ENCODE measurements around the gene MTX2.

The MTX2 gene

GRCh38 chr2:176378323-176378722 is 109.1 kb downstream of the MTX2 start:
- no peak for DNase-seq (ENCODE audit: low read depth)

GRCh38 chr2:176380341-176380740 is 111.1 kb downstream of the MTX2 start:
- no peak for DNase-seq (ENCODE audit: low read depth)

DNA sequence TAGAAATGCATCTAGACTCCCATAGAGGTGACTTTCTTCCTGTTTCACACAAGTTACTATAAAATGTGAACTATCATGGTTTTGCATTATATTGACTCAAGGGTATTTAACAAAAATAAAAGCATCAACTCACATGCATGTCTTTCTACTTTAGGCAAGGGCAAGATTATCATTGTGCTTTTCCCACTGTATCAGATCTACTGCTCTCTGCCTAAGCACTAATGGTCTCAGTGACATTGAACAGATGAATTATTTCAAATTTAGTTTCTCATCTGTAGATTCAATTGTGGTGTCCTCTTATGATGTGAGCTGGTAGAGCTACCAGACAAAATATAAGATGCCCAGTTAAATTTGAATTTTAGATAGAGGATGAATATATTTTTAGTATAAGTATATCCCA is 113.9 kb downstream of the MTX2 start:
- no peak for DNase-seq (ENCODE audit: low read depth)

DNA sequence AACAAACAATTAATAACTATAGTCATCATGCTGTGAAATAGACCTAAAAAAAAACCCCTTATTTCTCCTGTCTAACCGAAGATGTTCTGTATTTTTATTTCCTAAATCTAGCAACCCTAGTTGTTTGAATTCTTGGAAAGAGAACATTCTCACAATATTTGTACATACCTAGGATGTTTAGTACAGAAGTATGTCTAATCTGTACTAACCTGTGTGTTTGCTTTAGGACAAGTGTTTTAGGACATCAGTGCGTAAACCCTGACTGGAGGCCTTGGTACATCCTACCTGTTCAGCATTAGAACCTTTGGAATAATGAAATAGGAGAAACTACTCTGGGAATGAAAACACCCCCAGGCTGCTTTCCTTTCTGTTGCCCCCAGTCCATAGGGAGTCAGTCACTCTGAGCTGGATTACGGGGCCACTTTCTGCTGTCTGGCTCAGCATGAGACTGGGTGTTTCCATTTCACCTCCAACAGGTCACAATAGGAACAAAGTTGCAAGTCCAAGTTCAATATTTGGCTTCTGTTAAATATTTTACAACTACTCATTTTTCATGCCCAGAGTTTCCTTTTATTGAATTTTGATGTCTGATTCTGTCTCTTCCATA is 114.7 kb downstream of the MTX2 start:
- DNase-seq (ENCODE audit: low read depth), result no peak

GRCh38 chr2:176385219-176385759 is 116.0 kb downstream of the MTX2 start:
- DNase-seq (ENCODE audit: low read depth), result no peak

GRCh38 chr2:176385838-176386237 is 116.6 kb downstream of the MTX2 start:
- DNase-seq (ENCODE audit: low read depth), result no peak

All from iris pigment epithelial cell (primary cell).